ENCODE measurements around the gene PPARD.

Gene PPARD

DNA sequence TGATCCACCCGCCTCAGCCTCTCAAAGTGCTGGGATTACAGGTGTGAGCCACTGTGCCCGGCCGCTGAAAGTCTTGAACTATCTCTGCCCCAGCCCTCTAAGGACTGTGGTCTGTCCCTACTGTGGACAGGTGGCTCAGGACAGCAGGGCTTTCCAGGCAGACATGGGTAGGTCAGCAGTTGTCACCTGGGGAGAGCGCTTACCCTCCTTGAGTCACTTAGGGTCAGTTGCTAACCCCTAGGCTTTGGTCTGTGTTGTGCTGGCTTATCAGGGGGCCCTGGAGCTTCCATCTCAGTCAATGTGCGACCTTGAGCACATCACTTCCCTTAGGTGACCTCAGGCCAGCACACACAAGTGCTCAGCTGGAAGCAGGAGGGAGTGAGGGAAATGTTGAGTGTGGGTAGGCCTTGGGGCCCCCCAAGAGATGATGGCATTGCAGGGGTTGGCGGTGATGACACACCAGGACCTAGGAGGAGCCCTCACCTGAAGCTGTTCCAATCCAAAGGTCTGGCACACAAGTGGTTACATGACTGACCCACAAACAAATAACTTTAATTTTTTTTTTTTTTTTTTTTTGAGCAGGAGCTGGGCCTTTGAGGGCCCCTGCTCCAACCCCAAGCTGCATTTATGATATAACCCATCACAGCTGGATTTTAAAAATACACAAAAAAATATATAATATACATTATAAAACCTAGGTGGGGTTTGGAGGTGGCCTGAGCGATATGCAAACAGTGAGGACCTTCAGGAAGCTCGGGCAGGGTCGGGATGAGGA lies 130.9 kb downstream of the PPARD start:
- DNase-seq, result no peak

DNA sequence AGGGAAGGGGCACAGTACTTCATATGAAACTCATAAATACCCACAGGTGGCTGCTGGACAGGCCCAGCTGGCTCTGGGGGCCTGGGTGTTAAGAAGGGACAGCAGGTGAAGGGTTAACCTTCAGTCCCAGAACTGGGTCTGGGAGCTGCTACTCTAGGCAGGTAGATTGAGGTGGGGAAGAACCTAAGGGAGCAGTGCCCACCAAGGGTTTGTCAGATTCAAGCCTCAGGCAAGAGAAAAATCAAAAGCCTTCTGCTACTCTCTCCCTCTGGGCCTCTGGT lies 131.4 kb downstream of the PPARD start:
- no peak for DNase-seq

DNA sequence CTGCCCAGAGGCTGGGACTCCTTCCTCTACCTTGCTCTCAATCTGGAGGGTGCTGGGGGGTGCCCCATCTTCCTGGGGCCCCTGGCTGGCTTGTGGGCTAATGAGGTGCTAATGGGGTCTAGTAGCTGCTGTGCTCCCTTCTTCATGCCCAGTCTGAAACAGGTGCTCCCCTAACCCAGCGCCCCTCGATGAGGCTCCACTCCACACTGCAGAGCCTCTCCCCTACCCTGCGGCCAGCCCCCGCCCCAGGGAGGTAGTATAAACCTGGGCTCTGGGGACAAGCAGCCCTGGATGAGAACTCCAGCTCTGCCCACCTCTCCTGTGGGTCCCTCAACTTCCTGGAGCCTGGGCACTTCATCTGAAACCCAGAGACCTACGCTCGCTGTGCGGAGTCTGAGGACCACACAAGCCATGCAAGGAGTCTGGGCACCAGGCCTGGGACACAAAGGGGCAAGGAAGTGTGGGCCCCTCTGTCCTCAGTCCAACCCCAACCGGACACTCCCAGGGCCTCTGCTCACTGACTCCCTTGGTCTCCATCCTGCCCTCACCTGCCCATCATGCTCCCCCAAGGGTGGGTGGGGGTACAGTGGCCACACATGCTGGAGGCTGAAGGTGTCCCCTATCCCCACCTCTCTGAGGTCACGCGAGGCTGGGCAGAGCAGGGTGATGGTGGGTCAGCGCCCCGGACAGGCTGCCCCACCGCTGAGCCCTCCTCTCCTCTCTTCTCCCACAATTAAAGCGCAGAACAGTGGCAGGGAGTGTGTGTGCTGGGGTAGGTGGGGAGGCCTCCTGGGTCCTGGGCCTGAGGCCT lies 132.0 kb downstream of the PPARD start:
- no peak for DNase-seq

- no peak for DNase-seq
Measured at GRCh38 chr6:35474942-35475570, 132.7 kb downstream of the PPARD start.

- DNase-seq, result no peak
Measured at GRCh38 chr6:35475573-35475972, 133.2 kb downstream of the PPARD start.

DNA sequence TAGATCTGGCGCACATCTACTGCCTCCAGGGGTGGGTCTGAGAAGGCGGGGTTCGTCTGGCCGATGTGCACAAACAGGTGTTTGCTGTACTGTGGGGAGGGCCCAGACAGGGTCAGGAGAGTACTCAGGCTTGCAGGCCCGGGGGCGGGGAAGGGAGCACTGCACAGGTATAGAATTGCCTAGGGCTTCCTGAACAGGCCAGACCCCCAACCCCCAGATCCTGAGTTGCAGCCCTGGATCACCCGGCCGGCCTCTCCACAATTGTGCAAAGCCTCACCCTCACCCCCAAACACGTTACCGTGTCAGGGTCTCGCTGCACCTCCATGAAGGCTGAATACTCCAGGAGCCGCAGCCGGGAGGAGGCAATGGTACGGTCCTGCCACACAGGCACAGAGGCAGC lies 133.6 kb downstream of the PPARD start:
- DNase-seq, result no peak

- DNase-seq, result no peak
Measured at GRCh38 chr6:35477028-35477427, 134.7 kb downstream of the PPARD start.
